Measurements from ENCODE around the gene ABTB2.
"Not testable (repeated sequence)": the region's sequence is repeated elsewhere in the genome, so short reads cannot be mapped to it uniquely, and the experiment has no call there.

Gene ABTB2

DNA sequence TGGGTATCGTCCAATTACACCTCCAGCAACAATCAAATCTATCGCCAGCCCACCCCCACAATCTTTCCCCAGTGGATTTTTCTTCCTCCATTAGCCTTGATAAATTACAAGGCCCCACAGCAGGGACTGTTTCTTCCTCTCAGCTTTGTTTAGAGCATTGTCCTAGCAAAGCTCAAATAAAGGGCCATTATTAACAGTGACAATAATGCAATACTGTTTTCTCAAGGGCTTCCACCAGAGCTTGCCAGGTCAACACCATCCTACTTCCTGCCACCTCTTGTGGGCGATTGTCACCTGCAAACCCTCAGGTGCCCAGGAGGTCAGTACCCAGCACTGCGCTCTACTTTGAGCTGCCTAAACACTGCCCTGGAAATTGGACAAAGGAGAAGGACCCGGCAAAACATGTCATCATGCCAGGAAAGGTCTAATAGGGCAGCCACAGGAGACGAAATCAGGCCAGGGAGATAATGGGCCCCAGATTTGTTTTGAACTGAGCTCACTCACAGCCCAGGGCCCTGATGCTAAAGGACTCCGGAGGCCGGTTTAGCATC is 95.2 kb downstream of the ABTB2 start:
- DNase-seq (ENCODE audit: low spot score) = peak; percentile 91

DNA sequence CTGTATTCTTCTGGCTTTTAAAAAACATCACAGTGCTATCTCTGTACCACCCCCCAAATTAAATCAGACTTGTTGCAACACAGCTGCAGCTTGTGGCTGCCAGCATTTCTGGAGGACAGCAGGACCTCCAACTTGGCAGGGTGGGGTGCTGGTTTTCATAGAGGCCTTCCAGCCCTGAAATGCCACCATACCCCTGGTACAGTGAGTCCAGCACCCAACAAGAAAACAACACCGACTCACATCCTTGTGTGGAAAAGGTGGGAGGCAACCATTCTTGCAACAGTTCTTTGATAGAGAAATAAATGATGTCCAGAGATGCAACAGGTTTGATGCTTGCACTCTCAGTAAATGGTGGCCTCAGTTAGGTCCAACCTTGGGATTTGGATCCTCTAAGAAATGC is 96.0 kb downstream of the ABTB2 start:
- DNase-seq (ENCODE audit: low spot score) = peak; percentile 72

DNA sequence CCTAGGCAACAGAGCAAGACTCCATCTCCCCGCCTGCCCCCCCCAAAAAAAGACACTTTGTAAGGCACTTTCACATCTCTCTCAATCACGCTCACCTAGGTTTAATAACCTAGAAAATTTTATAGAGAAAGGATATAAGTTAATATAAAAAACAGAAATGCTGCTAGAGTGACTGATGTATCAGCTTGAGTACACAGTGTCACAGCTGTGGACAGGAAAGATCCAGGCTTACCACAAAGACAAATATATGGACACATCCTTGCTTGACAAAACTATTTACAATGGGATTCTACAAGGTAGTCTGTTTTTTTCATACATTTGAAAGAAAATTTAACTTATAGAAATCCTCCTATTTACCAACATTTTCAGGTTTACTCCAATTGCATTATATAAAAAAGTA is 96.7 kb downstream of the ABTB2 start:
- no peak for DNase-seq (ENCODE audit: low spot score)

DNA sequence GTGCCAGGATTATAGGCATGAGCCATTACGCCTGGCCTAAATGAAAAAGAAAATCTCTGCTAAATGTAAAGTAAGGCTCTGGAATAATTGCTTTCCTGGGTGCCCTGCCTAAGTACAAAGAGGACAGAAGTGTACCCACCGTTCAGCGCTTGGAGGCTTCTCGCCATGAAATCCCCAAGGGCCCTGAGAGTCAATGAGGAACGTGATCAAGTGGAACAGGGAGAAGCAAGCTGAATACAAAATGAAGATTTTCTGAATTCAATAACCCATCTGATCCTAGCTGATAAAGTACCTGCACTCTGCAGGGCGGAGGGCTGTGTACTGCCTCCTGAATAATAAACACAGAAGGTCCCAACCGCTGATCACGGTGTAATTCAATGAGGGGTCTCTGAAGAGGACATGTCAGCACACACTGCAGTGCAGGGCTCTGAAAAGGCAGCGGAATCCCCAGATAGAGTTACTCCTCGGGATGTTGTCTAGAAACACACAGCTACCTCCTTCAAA is 97.7 kb downstream of the ABTB2 start:
- no peak for DNase-seq (ENCODE audit: low spot score)

DNA sequence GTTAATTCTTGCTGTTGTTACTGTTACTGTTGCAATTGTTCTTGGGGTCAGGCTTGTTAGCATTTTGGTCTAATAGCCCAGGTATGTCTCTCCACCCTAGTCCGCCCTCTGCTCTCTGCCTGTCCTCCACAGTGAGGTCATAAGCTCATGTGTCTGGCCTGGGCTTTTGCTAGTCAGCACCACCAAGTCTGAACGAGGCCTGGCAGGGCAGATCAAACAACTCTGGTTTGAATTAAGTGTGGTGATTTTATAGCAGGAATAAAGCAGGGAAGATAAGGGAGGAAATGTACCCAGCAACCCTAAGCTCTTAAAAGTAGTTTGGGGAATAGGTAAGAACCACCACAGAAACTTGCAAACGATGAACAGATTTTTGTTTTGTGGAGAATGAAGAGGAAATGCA is 98.7 kb downstream of the ABTB2 start:
- no peak for DNase-seq (ENCODE audit: low spot score)

DNA sequence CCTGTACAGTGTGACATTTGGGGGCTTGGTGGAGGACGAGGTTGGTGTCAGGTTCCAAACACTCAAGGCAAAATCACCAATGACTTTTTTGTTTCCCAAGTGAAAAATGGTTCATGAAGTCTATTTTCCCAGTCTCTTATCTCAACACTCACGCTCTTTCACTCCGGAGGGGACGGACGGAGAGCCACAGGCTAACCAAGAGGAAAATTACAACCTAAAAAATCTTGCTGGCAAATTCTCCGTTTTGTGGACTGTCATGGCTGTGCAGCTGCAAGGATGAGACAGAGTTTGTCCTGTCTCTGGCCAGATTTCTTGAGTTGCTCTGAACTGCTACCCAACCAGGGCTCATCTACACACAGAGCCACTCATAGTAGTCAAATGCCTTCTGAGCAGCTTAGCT is 101.2 kb downstream of the ABTB2 start:
- DNase-seq (ENCODE audit: low spot score) = no peak

DNA sequence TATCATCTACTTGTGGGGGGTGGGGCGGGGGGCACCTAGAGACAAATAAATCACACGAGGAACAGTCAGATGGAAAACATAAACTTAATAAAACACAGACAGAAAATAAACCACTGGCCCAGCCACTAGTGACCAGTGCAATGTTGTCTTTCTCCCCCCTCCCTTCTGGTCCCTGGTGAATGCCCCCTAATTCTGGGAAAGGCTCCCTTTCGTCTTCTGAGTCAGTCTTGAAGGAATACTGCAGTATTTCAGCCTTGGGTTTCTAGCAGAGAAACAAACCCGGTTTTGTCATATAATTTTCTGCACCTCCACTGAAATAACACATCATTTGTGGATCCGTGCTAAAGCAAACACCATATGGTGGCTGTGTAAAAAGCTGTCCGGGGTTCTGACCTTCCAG is 101.7 kb downstream of the ABTB2 start:
- DNase-seq (ENCODE audit: low spot score) = no peak

DNA sequence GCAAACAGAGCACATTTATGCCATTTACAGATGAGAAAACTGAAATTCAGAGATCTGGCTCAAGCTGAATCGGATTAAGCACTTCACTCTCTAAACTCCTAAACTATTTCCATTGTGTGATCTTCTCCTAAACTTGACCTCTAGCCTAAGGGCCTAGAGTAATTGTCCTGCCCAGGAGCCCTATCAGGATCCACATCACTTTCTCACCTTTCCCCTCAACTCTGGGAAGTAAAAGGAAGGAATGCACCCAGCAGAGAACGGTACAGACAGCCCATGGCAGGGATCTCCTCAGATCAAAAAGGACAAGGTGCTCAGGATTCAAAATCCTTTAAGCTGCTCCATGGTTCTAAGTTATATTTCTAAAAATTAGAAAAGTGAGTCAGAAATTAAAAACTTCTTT is 102.7 kb downstream of the ABTB2 start:
- no peak for DNase-seq (ENCODE audit: low spot score)

DNA sequence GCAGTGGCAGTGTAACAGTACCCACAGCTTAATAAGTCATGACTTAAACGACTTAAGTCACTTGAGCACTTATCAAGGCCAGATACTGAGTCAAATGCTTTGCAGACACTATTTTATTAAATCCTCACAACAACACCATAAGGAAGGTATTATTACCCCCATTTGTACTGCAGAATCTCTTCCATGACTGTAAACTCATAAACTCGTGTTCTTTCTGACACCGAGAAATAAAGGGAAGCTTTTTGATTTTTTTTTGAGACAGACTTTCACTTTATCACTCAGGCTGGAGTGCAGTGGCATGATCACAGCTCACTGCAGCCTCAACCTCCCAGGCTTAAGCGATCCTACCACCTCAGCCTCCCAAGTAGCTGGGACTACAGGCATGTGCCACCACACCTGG is 103.8 kb downstream of the ABTB2 start:
- no peak for DNase-seq (ENCODE audit: low spot score)

DNA sequence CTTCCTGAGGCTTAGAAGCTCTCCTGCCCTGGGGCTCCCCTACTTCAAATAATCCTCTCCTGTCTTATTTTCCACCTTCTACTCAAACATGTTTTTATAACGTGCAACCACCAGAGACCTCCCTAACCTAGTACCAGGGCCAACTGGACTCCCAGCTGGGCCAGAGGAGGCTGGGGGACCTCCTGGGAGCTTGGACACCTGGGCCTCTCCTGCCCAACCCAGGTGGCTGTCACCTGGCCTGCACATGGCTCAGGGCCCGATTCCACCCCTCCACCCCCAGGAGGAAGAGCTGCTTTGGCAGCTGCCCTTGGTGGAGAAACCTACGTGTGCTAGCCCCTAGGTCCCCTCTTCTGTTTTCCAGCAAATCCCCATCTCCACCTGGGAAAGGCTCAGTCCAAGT is 105.2 kb downstream of the ABTB2 start:
- no peak for DNase-seq (ENCODE audit: low spot score)

DNA sequence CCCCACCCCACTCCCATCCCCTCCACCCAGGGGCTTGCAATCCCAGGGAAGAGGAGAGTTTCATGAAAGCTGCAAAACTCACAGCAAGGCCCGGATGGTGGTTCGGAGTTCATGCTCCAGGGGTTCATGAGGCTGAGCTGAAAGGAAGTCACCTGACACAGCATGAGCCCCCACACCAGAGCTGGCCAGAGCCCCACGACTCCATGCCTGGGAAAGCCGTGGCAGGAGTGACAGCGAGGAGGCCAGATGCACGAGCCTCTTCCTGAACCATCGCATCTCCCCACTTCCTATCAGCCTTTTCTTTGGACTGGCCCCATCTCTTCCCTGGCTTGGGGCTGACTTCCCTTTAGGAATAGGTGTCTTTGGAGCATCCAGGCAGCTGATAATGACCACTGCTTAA is 105.8 kb downstream of the ABTB2 start:
- no peak for DNase-seq (ENCODE audit: low spot score)

DNA sequence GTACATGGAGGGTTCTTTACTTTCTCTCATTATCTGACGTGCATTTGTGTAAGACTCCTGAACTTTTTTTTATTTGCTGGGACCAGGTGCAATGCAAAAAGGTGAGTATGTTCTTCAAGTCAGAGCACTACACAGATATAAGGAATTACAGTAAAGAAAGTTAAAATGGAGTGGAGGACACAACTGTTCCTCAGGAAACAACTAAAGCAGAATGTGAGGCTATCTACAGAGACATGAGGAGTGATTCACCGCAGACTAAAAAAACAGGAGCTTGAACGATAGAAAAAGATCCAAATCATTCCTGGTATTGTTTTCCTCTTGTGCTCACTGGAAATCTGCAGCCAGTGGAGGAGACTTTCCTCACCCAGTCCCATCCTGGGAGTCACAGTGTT is 106.2 kb downstream of the ABTB2 start:
- no peak for DNase-seq (ENCODE audit: low spot score)

DNA sequence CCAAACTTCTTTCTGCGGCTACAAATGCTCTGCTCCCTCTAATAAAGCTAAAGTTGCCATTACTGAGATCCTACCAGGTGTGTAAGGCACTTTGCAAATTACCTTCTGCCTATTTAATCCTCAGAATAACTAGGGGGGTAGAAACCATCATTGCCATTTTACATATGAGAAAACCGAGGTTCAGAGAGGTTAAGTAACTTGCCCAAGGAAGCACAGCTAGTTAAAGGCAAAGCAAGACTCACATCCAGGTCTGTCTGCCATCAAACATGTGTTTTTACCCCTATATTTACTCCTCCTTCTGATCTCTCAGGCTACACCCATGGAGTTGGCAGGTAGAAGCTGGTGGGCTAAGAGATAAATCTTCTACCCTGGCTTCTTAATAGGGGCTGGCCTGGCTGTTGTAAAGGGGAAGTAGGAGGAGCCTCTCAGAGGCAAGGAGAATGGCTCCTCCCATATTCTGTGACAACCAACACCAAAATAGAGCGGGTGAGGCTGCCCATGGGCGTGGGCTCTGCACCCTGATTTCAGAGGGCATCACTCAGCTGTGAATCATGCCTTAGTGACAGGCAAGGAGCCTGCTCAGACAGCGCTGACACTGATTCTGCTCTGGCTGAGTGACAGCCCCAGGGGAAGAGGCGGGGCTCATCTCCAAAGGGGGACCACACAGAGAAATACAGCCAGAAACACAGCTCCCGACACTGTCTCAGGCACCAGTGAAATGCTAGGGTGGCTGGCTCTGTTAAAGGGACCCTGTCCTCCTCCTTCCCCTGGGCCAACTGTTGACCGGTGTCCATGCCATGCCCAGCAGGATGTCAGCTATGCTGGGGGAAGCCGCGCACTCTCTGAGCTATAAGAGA is 106.8 kb downstream of the ABTB2 start:
- peak; percentile 67 for DNase-seq (ENCODE audit: low spot score)

DNA sequence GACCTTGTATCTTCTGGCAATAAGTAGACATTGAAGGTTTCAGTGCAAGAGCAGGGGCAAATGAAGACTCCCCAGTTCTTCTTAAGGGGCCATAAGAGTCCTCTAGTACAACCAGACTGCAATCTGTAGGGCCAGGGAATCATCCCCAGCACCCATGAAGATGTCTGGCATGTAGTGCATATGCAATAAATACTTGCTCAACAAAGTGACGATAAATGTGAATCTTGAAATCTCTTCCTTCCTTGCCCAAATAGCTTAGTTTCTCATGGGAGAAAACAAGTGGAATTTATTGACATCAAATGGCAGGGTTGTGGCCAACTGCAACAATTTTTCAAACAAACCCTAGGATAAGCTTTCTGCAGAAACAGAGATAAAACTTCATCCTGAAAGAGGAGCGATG is 107.6 kb downstream of the ABTB2 start:
- DNase-seq (ENCODE audit: low spot score) = no peak

DNA sequence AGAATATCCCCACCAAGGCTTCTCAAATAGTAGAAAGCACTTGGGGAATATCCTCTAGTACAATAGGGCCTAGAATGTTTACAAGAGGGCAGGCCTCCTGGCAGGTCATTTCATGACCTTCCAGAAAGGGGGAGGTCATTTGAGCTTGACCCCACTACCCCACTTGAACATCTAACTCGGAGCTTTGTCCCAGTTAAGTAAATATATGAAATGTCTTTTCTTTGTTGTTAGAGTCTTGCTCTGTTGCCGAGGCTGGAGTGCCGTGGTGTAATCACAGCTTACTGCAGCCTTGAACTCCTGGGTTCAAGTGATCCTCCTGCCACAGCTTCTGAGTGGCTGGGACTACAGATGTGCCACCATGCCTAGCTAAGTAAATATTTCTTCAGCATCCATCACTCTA is 108.4 kb downstream of the ABTB2 start:
- DNase-seq (ENCODE audit: low spot score) = no peak

DNA sequence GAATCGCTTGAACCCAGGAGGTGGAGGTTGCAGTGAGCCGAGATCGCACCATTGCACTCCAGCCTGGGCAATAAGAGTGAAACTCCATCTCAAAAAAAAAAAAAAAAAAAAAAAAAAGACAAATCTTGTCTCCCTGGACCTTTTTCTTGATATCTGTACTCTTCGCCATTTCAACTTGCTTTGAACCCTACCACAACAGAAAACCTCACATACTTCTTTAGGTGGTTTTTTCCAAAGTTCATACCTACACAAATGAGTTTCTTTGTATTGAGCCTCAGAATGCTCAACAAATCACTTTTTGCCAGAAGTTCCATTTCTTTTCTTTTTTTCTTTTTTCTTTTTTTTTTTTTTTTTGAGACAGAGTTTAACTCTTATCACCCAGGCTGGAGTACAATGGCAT is 111.3 kb downstream of the ABTB2 start:
- not testable (repeated sequence) for DNase-seq (ENCODE audit: low spot score)

DNA sequence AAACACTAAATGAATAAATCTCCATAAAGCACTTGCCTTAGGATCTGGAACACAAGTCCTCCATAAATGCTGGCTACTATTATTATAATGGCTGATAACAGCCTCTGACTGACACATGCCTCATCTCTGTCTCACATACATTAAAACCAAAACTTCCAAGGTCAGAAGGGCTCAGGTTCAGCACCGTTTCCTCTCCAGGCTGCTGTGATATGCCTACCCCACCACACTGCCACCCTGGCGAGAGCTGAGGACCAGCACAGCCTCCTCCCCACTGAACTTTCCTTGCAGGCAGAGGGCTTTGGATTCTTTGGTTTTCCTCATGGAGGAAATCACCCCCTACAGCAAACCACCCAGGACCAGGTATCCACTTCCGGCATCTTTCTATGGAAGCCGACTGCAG is 112.8 kb downstream of the ABTB2 start:
- no peak for DNase-seq (ENCODE audit: low spot score)

DNA sequence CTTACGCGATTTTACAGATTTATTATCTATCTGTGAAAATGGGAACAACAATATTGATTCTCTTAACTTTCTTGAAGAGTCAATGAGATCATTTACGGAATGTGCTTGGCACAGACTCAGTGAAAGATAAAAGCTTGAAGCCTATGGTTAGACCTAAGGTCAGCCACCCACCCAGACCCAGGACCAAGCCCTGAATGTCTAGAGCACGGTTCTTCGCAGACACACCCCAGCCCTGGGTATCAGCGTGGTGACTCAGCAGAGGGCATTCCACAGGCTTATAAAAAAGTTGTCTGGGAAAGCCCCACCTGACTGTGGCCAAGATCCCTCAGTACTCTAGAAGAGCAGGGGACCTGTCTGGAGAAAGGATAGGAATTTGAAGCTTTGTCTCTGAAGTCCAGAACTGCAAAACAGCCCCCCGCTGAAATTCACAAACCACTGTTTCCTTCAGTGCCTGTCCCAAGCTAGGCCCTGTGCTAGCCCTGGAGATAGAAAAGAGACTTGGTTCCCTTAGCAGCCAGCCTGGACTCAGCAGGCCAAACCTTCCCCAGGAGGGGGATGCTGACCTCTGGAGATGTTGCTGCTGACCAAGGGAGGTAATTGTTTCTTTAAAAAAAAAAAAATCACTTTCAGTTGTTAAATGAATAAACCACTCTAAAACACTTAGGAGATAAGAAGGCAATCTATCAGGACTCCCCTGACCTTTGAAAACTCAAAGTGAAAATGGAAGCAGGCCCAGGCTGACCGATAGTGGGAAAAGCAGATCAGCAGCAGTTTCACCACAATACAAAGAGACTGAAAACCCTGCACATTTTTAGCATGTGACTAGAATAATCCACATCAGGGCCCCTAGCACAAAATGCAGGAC is 114.0 kb downstream of the ABTB2 start:
- no peak for DNase-seq (ENCODE audit: low spot score)

DNA sequence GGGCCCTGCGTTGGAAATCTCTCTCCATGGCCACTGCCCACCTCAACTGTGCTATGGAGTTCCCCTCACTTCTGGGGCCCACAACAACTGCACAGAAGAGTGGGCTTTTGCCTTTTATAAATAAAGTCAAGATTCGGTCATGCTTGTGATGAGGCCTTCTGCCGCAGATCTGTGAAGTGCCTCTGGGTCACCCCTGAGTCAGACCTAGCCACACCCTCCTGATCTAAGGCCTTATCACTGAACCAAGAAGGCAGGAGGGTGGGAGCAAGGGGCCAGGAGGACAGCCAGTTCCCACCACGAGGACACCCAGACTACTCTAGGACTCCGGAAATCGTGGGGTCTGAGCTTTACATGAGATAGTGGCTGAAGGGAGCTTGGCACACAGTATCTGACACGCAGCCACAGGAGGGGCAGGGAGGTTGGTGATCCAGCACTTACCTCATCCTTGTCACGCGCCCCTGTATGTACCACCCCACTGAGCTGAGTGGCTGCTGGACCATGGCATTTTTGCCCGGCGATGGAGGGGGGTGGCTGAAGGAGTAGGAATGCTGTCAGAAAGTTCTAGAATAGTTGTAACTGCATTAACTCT is 115.7 kb downstream of the ABTB2 start:
- DNase-seq (ENCODE audit: low spot score) = no peak

DNA sequence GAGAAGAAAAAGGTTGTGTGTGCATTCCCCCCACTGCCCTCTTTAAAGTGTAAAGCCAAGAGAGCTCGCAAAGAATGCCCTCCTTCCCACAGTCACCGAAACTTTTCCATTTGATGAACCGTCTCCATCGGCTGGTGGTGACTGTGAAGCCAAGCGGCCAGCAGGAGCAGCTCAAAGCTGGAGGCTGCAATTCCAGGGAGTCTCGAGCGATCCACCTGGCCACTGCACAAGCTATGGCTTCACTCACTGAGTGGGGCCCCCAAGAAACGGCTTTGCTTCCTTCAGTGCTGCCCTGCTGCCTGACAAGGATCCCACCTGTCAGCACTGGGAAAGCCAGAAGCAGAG is 117.7 kb downstream of the ABTB2 start:
- DNase-seq (ENCODE audit: low spot score) = no peak

DNA sequence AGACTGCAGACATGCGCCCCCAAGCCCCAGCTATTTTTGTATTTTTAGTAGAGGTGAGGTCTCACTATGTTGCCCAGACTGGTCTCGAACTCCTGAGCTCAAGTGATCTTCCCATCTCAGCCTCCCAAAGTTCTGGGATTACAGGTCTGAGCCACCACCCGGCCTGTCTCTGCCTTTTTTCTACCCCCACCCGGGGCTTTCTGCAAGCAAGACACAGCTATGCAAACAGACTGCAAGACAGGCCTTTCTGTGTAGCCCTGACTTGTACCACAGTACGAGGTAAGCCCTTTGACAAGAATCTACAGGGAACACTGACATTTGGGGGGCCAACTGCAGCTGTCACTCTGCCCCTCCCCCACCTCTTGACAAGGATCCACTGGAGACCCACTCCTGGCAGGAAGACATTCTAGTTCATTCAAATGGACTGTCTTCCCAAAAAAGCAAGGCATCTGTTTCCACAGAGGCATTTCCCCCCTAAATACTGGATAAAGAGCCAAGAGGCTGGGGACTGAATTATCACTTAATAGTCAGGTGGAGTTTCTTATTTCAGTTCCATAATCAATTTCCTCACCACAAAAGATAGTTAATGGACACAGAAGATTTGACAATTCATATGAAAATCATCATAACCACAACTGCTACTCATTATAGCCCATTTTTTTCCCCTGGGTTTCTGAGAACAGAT is 118.2 kb downstream of the ABTB2 start:
- DNase-seq (ENCODE audit: low spot score) = no peak

DNA sequence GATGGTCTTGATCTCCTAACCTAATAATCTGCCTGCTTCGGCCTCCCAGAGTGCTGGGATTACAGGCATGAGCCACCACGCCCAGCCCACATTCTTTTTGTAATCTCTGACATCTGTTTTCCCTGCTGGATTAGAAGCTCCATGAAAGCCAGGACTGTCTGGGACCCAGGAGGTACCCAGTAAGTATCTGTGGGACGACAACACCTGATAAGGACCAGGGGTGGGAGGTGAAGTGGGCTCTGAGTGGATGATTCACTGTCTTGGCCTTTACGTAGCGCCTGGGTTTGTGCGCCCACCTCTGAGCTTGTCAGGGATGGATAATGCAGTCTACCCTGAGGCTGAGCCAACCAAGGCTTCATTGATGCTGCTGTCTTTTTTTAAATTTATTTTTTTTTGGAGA is 118.8 kb downstream of the ABTB2 start:
- DNase-seq (ENCODE audit: low spot score) = no peak

Measured in globus pallidus (tissue), 1 donor.